Uterus (tissue), 2 donors: ENCODE results near the gene PTPRN2.

ENCODE experiments used
- CTCF ChIP-seq, 4 experiments: fragments of 200-600 bp in 2 of 4; fragments of 450-650 bp in 2 of 4; sonication (generic) in 2 of 4; IDR thresholded peaks; one replicate each; pipeline ENCODE4 v1.5.1; 2016 to 2019; ENCODE audit warnings: antibody characterized with exemption in 4 of 4, mild to moderate bottlenecking in 2 of 4, moderate library complexity in 1 of 4
- POLR2A ChIP-seq, 2 donors: fragments of 450-650 bp; IDR thresholded peaks; one replicate each; pipeline ENCODE4 v1.6.1; 2016; ENCODE audit warnings: antibody characterized with exemption in 2 of 2, mild to moderate bottlenecking in 1 of 2, moderate library complexity in 1 of 2

DNA sequence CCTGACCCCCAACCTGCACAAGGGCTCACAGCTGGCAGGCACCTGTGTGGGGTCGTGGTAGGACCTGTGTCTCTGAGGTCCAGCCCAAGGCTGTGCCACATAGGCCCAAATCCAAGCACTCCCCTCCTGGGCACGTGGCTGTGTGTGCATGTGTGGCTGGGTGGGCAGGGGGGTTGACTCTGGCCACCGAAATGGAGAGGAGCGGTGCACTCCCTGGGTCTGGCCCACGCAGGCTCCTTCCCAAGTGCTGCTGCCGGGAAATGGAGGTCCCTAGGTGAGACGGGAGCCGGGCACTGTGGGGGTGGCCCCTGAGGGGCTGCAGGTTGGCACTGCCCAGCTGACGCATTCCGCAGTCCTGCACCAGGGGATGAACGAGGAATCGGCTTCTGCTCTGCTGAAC, 722.7 kb downstream of the PTPRN2 start:
- no peak for TF ChIP-seq CTCF (IDR thresholded peaks at IDR 0.05)
- no peak for TF ChIP-seq POLR2A (IDR thresholded peaks at IDR 0.05)
